Endothelial cell of umbilical vein (primary cell): ENCODE measurements around the gene SUMO2. TPM values are rescaled to one million over a fixed set of nuclear protein-coding genes. Genes with fewer than 3 reads are reported as not detected.

Source experiments
- BruUV-seq: library from RNA; stranded (reverse); fragments of 400-500 nt; replicated peaks from 2 replicates; lab custom pipeline; 2021; lab: Mats Ljungman, UMichigan
- CTCF ChIA-PET: fragments of 300-600, 350-600 bp; sonication (Branson Sonifier 250); formaldehyde crosslinking; loops from one replicate; lab custom pipeline; 2021; ENCODE audit warnings: antibody characterized with exemption, inconsistent platforms; lab: Charles Lee
- POLR2A ChIA-PET: fragments of 300-600, 350-600 bp; sonication (Branson Sonifier 250); formaldehyde crosslinking; loops from one replicate; lab custom pipeline; 2021; ENCODE audit warnings: antibody characterized with exemption, inconsistent platforms; lab: Charles Lee
- DNase-seq: peaks from one replicate; pipeline ENCODE4 v3.0.0-alpha.2; 2011; ENCODE audit warnings: low read depth, low spot score
- FAIRE-seq: peaks from 2 replicates; lab custom pipeline; 2011; peaks lifted over from hg19 to GRCh38; lab: Jason Lieb, UNC
- H2AFZ ChIP-seq: 2 replicates; pipeline ENCODE4 v1.6.0; 2012; ENCODE audit warnings: low read depth, low read length, control low read depth, inconsistent platforms
- H3K27ac ChIP-seq: 2 replicates; pipeline ENCODE4 v1.5.1; 2011; ENCODE audit warnings: low read depth, mild to moderate bottlenecking, control low read depth, low read length, moderate library complexity; ENCODE audit not compliant: insufficient read depth
- H3K27me3 ChIP-seq, 2 experiments: 2 replicates each; pipeline versions ENCODE4 v1.6.0 to v1.6.1; 2011; ENCODE audit warnings: low read length in 2 of 2, mixed read lengths in 1 of 2; ENCODE audit not compliant: control insufficient read depth in 2 of 2, insufficient read depth in 2 of 2
- H3K36me3 ChIP-seq, 2 experiments: 2 replicates in 1 of 2; 3 replicates in 1 of 2; pipeline ENCODE4 v1.5.1; 2011; ENCODE audit warnings: low read length in 2 of 2, mild to moderate bottlenecking in 1 of 2, moderate library complexity in 1 of 2; ENCODE audit not compliant: control insufficient read depth in 2 of 2, insufficient read depth in 2 of 2; ENCODE audit errors: extremely low read depth in 1 of 2
- H3K4me1 ChIP-seq: 3 replicates; pipeline ENCODE4 v1.5.1; 2011; ENCODE audit warnings: mild to moderate bottlenecking, low read length; ENCODE audit not compliant: control insufficient read depth, insufficient read depth; ENCODE audit errors: extremely low read depth
- H3K4me2 ChIP-seq: 2 replicates; pipeline ENCODE4 v1.6.1; 2011; ENCODE audit warnings: low read length, control low read depth, mixed read lengths; ENCODE audit not compliant: insufficient read depth
- H3K4me3 ChIP-seq, 3 experiments: fragments of 200-600 bp in 1 of 3; sonication (generic), shearing (Covaris generic) in 1 of 3; replicated peaks in 1 of 3; 2 replicates each; pipeline ENCODE4 v1.5.1; 2011 to 2016; ENCODE audit warnings: control low read depth in 3 of 3, low read length in 3 of 3, mild to moderate bottlenecking in 2 of 3, inconsistent platforms in 1 of 3, low read depth in 1 of 3, moderate library complexity in 1 of 3; ENCODE audit not compliant: insufficient read depth in 1 of 3
- H3K79me2 ChIP-seq: 2 replicates; pipeline ENCODE4 v1.6.0; 2012; ENCODE audit warnings: low read length, inconsistent platforms; ENCODE audit not compliant: control insufficient read depth, insufficient read depth
- H3K9ac ChIP-seq: replicated peaks from 2 replicates; pipeline ENCODE3; 2011; ENCODE audit warnings: low read length, control low read depth; ENCODE audit not compliant: insufficient read depth; ENCODE audit errors: extremely low read depth
- H3K9me1 ChIP-seq: replicated peaks from 3 replicates; pipeline ENCODE4 v1.6.0; 2011; ENCODE audit warnings: mild to moderate bottlenecking, low read length; ENCODE audit not compliant: control insufficient read depth, insufficient read depth; ENCODE audit errors: extremely low read depth
- H3K9me3 ChIP-seq: replicated peaks from 2 replicates; pipeline ENCODE4 v1.5.1; 2012; ENCODE audit warnings: low read length, inconsistent platforms; ENCODE audit not compliant: control insufficient read depth, insufficient read depth
- H4K20me1 ChIP-seq: replicated peaks from 2 replicates; pipeline ENCODE3; 2011; ENCODE audit warnings: mild to moderate bottlenecking, low read length; ENCODE audit not compliant: control insufficient read depth, insufficient read depth; ENCODE audit errors: extremely low read depth
- CTCF ChIP-seq, 2 donors: IDR thresholded peaks; 1 replicate in 1 of 2; 2 replicates in 1 of 2; pipeline ENCODE4 v1.5.1; 2011; ENCODE audit warnings: low read length in 2 of 2, mild to moderate bottlenecking in 2 of 2, moderate library complexity in 2 of 2, control low read depth in 1 of 2, inconsistent platforms in 1 of 2, low read depth in 1 of 2; ENCODE audit not compliant: insufficient read depth in 1 of 2; ENCODE audit errors: extremely low read depth in 1 of 2
- EZH2 ChIP-seq: IDR thresholded peaks from 2 replicates; pipeline ENCODE4 v1.6.1; 2012; ENCODE audit warnings: borderline replicate concordance, low read depth, mild to moderate bottlenecking, moderate library complexity, low read length, inconsistent platforms; ENCODE audit not compliant: severe bottlenecking
- FOS ChIP-seq: IDR thresholded peaks from 2 replicates; pipeline ENCODE4 v1.6.1; 2011; ENCODE audit warnings: mild to moderate bottlenecking, low read length, moderate library complexity, borderline replicate concordance; ENCODE audit not compliant: insufficient read depth
- GATA2 ChIP-seq: IDR thresholded peaks from 2 replicates; pipeline ENCODE4 v1.7.0; 2011; ENCODE audit warnings: low read depth, mild to moderate bottlenecking, moderate library complexity, mixed read lengths, low read length; ENCODE audit not compliant: insufficient read length, insufficient read depth
- JUN ChIP-seq: IDR thresholded peaks from 2 replicates; pipeline ENCODE4 v1.6.1; 2011; ENCODE audit warnings: borderline replicate concordance, low read depth; ENCODE audit not compliant: insufficient read length, insufficient read depth
- MAX ChIP-seq: IDR thresholded peaks from 2 replicates; pipeline ENCODE4 v1.6.1; 2011; ENCODE audit not compliant: insufficient read depth, insufficient read length
- MYC ChIP-seq: IDR thresholded peaks from one replicate; pipeline ENCODE4 v1.6.1; 2011; ENCODE audit warnings: mild to moderate bottlenecking, low read depth, low read length
- POLR2A ChIP-seq: IDR thresholded peaks from 2 replicates; pipeline ENCODE4 v1.6.1; 2012; ENCODE audit warnings: low read depth, mild to moderate bottlenecking, control low read depth, low read length
- POLR2AphosphoS5 ChIP-seq: IDR thresholded peaks from 2 replicates; pipeline ENCODE4 v1.6.1; 2012; ENCODE audit warnings: low read depth, mild to moderate bottlenecking, control low read depth, low read length, moderate library complexity; ENCODE audit not compliant: insufficient read depth
- dilution Hi-C: fragments of 300-500 bp; cut with MboI; formaldehyde crosslinking; loops from one replicate; pipeline ENCODE4 v1.15.0; 2019; ENCODE audit warnings: low sequenced_read_pairs; ENCODE audit not compliant: extremely low pct_ligation_motif_present
- intact Hi-C: fragments of 100-400 bp; cut with micrococcal nuclease; formaldehyde crosslinking; loops from one replicate; pipeline ENCODE4 v1.10.0; 2022
- polyA plus RNA-seq, 4 experiments: library from polyadenylated mRNA; depleted of rRNA in 3 of 4; stranded (reverse) in 3 of 4; unstranded in 1 of 4; fragments of >200 nt; gene quantifications; 2 replicates each; pipeline versions ENCODE4 v1.2.1 to v1.2.3, GENCODE V29; 2011 to 2012; ENCODE audit warnings: missing spikeins in 1 of 4
- total RNA-seq: library from RNA; stranded (reverse); gene quantifications from 2 replicates; pipeline ENCODE4 v1.2.3, GENCODE V29; 2021

Gene SUMO2
- total and polyA plus RNA-seq, 2 donors (not counting 3 experiments of a cell fraction or from before 2014, with no cell fraction given), result 75.6 to 437 TPM

- H3K9ac ChIP-seq, result no peak overlapping the region
- H4K20me1 ChIP-seq, result no peaks in the 10 kb centered on the region
- DNase-seq, result no peak
- dilution Hi-C loops (no loop called here), intact Hi-C loops (no loop called here)
- H3K4me2 ChIP-seq, result no peak overlapping the region
- POLR2A ChIA-PET, result interaction anchor here (0.6 to 0.7 kb wide), 2 partner anchors 9 to 12 kb away, joined by 3 to 6 read pairs; no protein-coding TSS in a partner anchor
- H3K27me3 ChIP-seq, result no peaks in the 10 kb centered on the region
- peaks cover 65% of the 10 kb centered on the region for H3K79me2 ChIP-seq
- FAIRE-seq, result no peak
- CTCF ChIA-PET, result interaction anchor here (0.8 to 1.8 kb wide), 5 partner anchors 13 to 57 kb away, joined by 3 to 12 read pairs (median 4); partner anchors contain the start of gene NT5C
- no peak overlapping the region for H2AFZ ChIP-seq
- BruUV-seq, result no TSS peak
- H3K9me1 ChIP-seq, result no peaks in the 10 kb centered on the region
- TF ChIP-seq EZH2, result no peak
- no peak for TF ChIP-seq MAX
- TF ChIP-seq POLR2A, result no peak
- TF ChIP-seq CTCF (IDR thresholded peaks at IDR 0.05; ENCODE audit: extremely low read depth in 1 of 2, insufficient read depth in 1 of 2, low read depth in 1 of 2, low read length in 2 of 2), result no peak
- TF ChIP-seq POLR2AphosphoS5, result no peak
- no peak for TF ChIP-seq FOS
- no peak for TF ChIP-seq GATA2
- no peak for TF ChIP-seq MYC
- no peak for TF ChIP-seq JUN
- peaks cover 29 to 43% of the 10 kb centered on the region in 2 experiments for H3K36me3 ChIP-seq
- no peaks in the 10 kb centered on the region for H3K4me1 ChIP-seq
- H3K4me3 ChIP-seq, result no peak overlapping the region
- H3K9me3 ChIP-seq, result no peaks in the 10 kb centered on the region
- H3K27ac ChIP-seq, result no peak overlapping the region
Measured at GRCh38 chr17:75144816-75145512, 37.8 kb downstream of the SUMO2 start.
